ENCODE data around the gene RPS6KA4.

DNA sequence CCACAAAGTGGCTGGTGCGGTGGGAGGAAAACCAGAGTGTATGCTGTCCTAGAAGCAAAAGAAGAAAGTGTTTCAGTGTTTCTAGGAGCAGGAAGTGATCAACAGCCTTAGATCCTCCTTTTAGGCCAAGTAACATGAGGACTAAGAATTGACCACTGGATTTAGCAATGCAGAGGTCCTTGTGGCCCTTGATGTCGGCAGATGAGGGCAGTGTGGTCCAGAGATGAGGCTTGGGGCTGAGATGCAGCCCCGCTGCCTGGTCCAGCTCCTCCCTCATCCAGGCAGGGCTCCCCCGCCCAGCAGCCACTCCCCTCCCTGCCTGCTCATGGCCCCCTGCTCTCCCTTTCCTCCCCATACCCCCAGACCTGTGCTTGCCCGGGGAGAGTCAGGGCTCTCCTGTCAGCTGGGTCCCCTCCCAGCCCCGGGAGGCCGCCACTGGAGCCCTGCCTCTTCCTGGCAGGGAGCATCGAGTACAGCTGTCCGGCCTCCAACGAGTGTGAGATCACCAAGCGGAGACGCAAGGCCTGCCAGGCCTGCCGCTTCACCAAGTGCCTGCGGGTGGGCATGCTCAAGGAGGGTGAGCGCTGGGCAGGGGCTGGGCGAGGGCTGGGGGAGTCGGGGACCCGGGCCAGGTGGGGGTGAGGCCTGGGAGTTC is 45.3 kb upstream of the RPS6KA4 start:
- TF ChIP-seq, protein P1, sequence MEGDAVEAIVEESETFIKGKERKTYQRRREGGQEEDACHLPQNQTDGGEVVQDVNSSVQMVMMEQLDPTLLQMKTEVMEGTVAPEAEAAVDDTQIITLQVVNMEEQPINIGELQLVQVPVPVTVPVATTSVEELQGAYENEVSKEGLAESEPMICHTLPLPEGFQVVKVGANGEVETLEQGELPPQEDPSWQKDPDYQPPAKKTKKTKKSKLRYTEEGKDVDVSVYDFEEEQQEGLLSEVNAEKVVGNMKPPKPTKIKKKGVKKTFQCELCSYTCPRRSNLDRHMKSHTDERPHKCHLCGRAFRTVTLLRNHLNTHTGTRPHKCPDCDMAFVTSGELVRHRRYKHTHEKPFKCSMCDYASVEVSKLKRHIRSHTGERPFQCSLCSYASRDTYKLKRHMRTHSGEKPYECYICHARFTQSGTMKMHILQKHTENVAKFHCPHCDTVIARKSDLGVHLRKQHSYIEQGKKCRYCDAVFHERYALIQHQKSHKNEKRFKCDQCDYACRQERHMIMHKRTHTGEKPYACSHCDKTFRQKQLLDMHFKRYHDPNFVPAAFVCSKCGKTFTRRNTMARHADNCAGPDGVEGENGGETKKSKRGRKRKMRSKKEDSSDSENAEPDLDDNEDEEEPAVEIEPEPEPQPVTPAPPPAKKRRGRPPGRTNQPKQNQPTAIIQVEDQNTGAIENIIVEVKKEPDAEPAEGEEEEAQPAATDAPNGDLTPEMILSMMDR (IDR thresholded peaks at IDR 0.05 in 8 of 11, conservative IDR thresholded peaks at IDR 0.05 in 3 of 11): no peak
- TF ChIP-seq POLR2A (IDR thresholded peaks at IDR 0.05): no peak
- peak; percentile 49 to 72 (median 60) for TF ChIP-seq POLR2AphosphoS5 (IDR thresholded peaks at IDR 0.05)
